Karpas-422 (cell line): ENCODE measurements around the gene STK4. TPM values are rescaled to one million over a fixed set of nuclear protein-coding genes. Genes with fewer than 3 reads are reported as not detected.

Source experiments
- DNase-seq: peaks from one replicate; pipeline ENCODE4 v3.0.0-alpha.2; 2015
- H2AFZ ChIP-seq: fragments of 200-600 bp; sonication (generic); 2 replicates; pipeline ENCODE4 v1.6.1; 2014; ENCODE audit warnings: antibody characterized with exemption, low read length, mixed read lengths
- H3K27ac ChIP-seq: fragments of 200-600 bp; sonication (generic); 2 replicates; pipeline ENCODE4 v1.5.1; 2014; ENCODE audit warnings: mild to moderate bottlenecking, low read length, moderate library complexity
- H3K27me3 ChIP-seq: fragments of 200-600 bp; sonication (generic); 2 replicates; pipeline ENCODE4 v1.6.1; 2014; ENCODE audit warnings: low read length, mixed read lengths
- H3K36me3 ChIP-seq: fragments of 200-600 bp; sonication (generic); 2 replicates; pipeline ENCODE4 v1.6.1; 2014; ENCODE audit warnings: low read length, mixed read lengths; ENCODE audit not compliant: insufficient read depth
- H3K4me1 ChIP-seq: fragments of 200-600 bp; sonication (generic); 2 replicates; pipeline ENCODE4 v1.6.1; 2014; ENCODE audit warnings: mild to moderate bottlenecking, low read length, mixed read lengths
- H3K4me2 ChIP-seq: fragments of 200-600 bp; sonication (generic); 2 replicates; pipeline ENCODE4 v1.6.1; 2014; ENCODE audit warnings: low read length, low read depth, mild to moderate bottlenecking; ENCODE audit not compliant: poor library complexity, severe bottlenecking
- H3K4me3 ChIP-seq: fragments of 200-600 bp; sonication (generic); 2 replicates; pipeline ENCODE4 v1.5.1; 2014; ENCODE audit warnings: mild to moderate bottlenecking, antibody characterized with exemption, low read length, mixed read lengths
- H3K79me2 ChIP-seq: fragments of 200-600 bp; sonication (generic); 2 replicates; pipeline ENCODE4 v1.6.1; 2014; ENCODE audit warnings: mild to moderate bottlenecking, low read length, mixed read lengths
- H3K9ac ChIP-seq: fragments of 200-600 bp; sonication (generic); 2 replicates; pipeline ENCODE4 v1.6.0; 2014; ENCODE audit warnings: low read length
- H3K9me2 ChIP-seq: fragments of 200-600 bp; sonication (generic), shearing (Covaris generic); replicated peaks from 2 replicates; pipeline ENCODE4 v1.6.0; 2014; ENCODE audit warnings: mild to moderate bottlenecking, low read length, moderate library complexity; ENCODE audit not compliant: insufficient read depth
- H3K9me3 ChIP-seq: fragments of 300-700, 200-600 bp; sonication (generic); 2 replicates; pipeline ENCODE4 v1.6.1; 2014; ENCODE audit warnings: low read length, mixed read lengths
- H4K20me1 ChIP-seq: fragments of 200-600 bp; sonication (generic); 2 replicates; pipeline ENCODE4 v1.6.1; 2014; ENCODE audit warnings: mild to moderate bottlenecking, antibody characterized with exemption, low read length, low read depth; ENCODE audit not compliant: insufficient read depth
- small RNA-seq: library from RNA; depleted of rRNA; stranded (forward); fragments of <200 nt; gene quantifications from one replicate; pipeline ENCODE3, GENCODE V24; 2014
- total RNA-seq: library from RNA; depleted of rRNA; stranded (reverse); fragments of >200 nt; shearing (Covaris generic); gene quantifications from 2 replicates; pipeline ENCODE4 v1.2.3, GENCODE V29; 2014; ENCODE audit warnings: low replicate concordance; rRNA removed

STK4 gene
- total RNA-seq, 1 experiment from 2014 or later: 89.0 TPM

DNA sequence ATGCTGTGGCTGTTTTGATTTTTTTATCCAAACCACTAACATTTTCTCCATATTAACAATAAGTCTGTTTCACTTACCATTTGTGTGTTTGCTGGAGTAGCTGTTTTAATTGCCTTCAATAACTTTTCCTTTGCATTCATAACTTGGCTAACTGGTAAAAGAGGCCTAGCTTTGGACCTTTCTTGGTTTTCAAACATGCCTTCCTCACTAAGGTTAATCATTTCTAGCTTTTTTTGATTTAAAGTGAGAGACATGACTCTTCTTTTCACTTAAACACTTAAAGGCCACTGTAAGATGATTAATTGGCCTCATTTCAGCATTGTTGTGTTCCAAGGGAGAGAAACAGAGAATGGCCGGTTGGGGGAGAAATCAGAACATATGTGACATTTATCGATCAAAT is 155.1 kb downstream of the STK4 start:
- H3K4me1 ChIP-seq: no peaks in the 10 kb centered on the region
- no peaks in the 10 kb centered on the region for H3K9me3 ChIP-seq
- H3K27me3 ChIP-seq: 0 out of 2 replicates have a peak, but pooled peaks cover 2% of the 10 kb centered on the region
- H4K20me1 ChIP-seq: no peaks in the 10 kb centered on the region
- no peak for DNase-seq
- no peaks in the 10 kb centered on the region for H3K36me3 ChIP-seq
- H3K4me3 ChIP-seq: no peak overlapping the region
- H3K9me2 ChIP-seq: no peaks in the 10 kb centered on the region
- no peak overlapping the region for H2AFZ ChIP-seq
- no peaks in the 10 kb centered on the region for H3K79me2 ChIP-seq
- H3K4me2 ChIP-seq: no peak overlapping the region
- H3K27ac ChIP-seq: no peak overlapping the region
- H3K9ac ChIP-seq: no peak overlapping the region

DNA sequence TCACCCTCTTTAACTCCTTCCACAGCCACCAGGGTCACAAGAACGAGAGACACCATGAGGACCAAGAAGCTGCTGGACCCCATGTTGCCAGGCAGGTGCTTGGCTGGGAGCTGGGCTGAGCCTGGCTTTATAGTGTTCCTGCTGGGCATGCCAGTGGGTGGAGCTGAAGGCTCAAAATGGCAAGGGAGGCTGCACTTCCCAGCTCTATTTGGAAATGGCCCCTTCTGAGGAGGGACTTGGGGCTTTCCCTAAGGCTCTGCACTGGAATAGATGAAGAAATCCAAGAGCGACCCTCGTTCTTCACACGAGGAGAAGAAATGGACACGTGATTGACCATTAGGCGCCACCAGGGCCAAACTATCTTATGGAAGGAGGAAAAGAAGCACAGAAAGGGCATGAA is 158.1 kb downstream of the STK4 start, which contains the start of gene WFDC12:
Gene WFDC12, minus strand, starts transcription at position 101 of the 400 bp plus-strand sequence. Its CDS starts 18 bp downstream, at position 83.
- Histone ChIP-seq H4K20me1 (no peaks in the 10 kb centered on the region), H3K9me3 (no peaks in the 10 kb centered on the region), H3K27me3 (0 out of 2 replicates have a peak, but pooled peaks cover 2% of the 10 kb centered on the region), H3K4me3 (no peak within 1 kb of the TSS), H3K9me2 (no peaks in the 10 kb centered on the region), H3K4me1 (no peaks in the 10 kb centered on the region), H2AFZ (no peak within 1 kb of the TSS), H3K4me2 (no peak within 1 kb of the TSS), H3K79me2 (no peaks in the 10 kb centered on the region), H3K36me3 (no peaks in the 10 kb centered on the region), H3K9ac (no peak within 1 kb of the TSS), H3K27ac (no peak within 1 kb of the TSS)
- DNase-seq: no peak

DNA sequence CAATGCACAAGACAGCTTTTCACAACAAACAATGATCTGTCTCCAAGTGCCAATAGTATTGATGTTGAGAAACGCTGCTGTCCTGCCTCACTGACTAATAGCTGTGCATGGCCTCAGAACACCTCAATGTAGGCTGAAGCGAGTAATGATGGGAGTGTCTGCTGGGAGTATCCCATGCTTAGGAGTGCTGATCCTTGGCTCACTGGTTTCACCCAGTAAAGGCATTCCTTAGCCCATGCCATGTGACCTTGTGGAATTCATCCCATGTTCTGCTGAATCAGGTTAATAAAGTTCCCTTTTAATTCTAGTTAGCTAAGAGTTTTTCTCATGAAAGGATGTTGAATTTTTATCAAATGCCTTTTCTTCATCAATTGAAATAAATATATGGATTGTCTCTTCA is 161.8 kb downstream of the STK4 start:
- H3K36me3 ChIP-seq: no peaks in the 10 kb centered on the region
- H3K9me3 ChIP-seq: no peaks in the 10 kb centered on the region
- H3K9ac ChIP-seq: no peak overlapping the region
- H3K9me2 ChIP-seq: no peaks in the 10 kb centered on the region
- no peak for DNase-seq
- H3K4me1 ChIP-seq: no peaks in the 10 kb centered on the region
- H3K4me2 ChIP-seq: no peak overlapping the region
- H3K79me2 ChIP-seq: no peaks in the 10 kb centered on the region
- 0 out of 2 replicates have a peak, but pooled peaks cover 2% of the 10 kb centered on the region for H3K27me3 ChIP-seq
- no peak overlapping the region for H3K4me3 ChIP-seq
- H3K27ac ChIP-seq: no peak overlapping the region
- H4K20me1 ChIP-seq: no peaks in the 10 kb centered on the region
- H2AFZ ChIP-seq: no peak overlapping the region

Small RNA genes within 50 kb of the gene (small RNA-seq; reads per million reads assigned to genes)
- not detected for gene RF00019

Other genes starting within 250 kb of the STK4 start
- gene KCNK15, start 220.6 kb upstream of the STK4 start, total RNA-seq: not detected in 2 replicates
- not detected in 2 replicates for gene RIMS4, start 156.0 kb upstream of the STK4 start, total RNA-seq
- gene YWHAB, start 80.8 kb upstream of the STK4 start, total RNA-seq: 56.1 and 92.1 TPM in 2 replicates
- gene PABPC1L, start 56.5 kb upstream of the STK4 start, total RNA-seq: 68.3 and 81.0 TPM in 2 replicates
- 29.4 and 42.7 TPM in 2 replicates for gene TOMM34, start 6.1 kb upstream of the STK4 start, total RNA-seq
- gene KCNS1, start 134.6 kb downstream of the STK4 start, total RNA-seq: not detected in 2 replicates
- not detected in 2 replicates for gene WFDC5, start 148.7 kb downstream of the STK4 start, total RNA-seq
- gene WFDC12, start 158.0 kb downstream of the STK4 start, total RNA-seq: not detected in 2 replicates
- not detected in 2 replicates for gene PI3, start 208.4 kb downstream of the STK4 start, total RNA-seq
- gene SEMG1, start 240.5 kb downstream of the STK4 start, total RNA-seq: not detected in 2 replicates